ENCODE results near the gene LRP1B.

Gene LRP1B

DNA sequence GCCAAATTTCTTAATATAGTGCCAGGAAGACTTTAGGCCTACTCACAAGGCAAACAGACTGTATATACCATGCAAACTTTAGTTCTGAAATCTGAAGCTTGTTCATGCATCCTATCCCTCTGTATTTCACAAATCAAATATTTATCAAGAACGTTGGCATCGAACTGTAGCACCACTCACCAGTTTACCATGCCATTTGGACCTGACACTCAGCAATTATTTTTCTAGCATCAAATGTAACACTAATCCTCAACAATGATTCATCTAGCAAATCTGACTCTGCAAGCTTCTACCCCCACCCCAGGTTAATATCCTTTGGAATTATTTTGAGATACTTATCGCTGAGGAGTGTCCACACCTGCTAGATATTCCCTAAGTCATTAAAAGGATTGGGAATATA is 1506.6 kb downstream of the LRP1B start:
- H3K4me3 ChIP-seq (ENCODE audit: low read depth, low read length), result no peak overlapping the region
- no peak for TF ChIP-seq CTCF (IDR thresholded peaks at IDR 0.05; ENCODE audit: control insufficient read depth, extremely low read depth, insufficient read depth)
- DNase-seq (ENCODE audit: low read depth), result no peak

- DNase-seq (ENCODE audit: low read depth), result no peak
- H3K4me3 ChIP-seq (ENCODE audit: low read depth, low read length), result no peak overlapping the region
- TF ChIP-seq CTCF (IDR thresholded peaks at IDR 0.05; ENCODE audit: control insufficient read depth, extremely low read depth, insufficient read depth), result no peak
These were observed 1509.0 kb downstream of the LRP1B start for GRCh38 chr2:140621583-140622362.

- no peak for DNase-seq (ENCODE audit: low read depth)
- no peak overlapping the region for H3K4me3 ChIP-seq (ENCODE audit: low read depth, low read length)
- TF ChIP-seq CTCF (IDR thresholded peaks at IDR 0.05; ENCODE audit: control insufficient read depth, extremely low read depth, insufficient read depth), result no peak
These were observed 1526.0 kb downstream of the LRP1B start for GRCh38 chr2:140604788-140605187.

DNA sequence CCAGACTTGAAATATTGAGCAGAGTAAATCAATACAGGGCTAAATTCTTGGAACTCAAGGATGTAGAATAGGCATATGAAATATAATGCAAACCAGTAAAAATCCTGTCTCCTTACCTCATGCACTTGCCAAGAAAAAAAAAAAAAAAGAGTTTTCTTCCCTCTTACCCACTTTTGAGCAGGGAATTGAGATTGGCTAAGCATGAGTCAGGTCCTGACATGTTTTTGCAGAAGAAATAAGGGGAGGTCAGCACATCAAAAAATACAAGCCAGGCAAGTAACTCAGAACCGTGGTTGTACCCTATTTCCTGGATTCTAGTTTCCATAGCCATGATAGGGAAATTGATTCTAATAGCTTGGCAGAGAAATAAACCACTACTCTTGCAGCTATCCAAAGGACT is 1526.7 kb downstream of the LRP1B start:
- no peak overlapping the region for H3K4me3 ChIP-seq (ENCODE audit: low read depth, low read length)
- no peak for TF ChIP-seq CTCF (IDR thresholded peaks at IDR 0.05; ENCODE audit: control insufficient read depth, extremely low read depth, insufficient read depth)
- DNase-seq (ENCODE audit: low read depth), result no peak

GRCh38 chr2:140603416-140603815 is 1527.4 kb downstream of the LRP1B start:
- TF ChIP-seq CTCF (IDR thresholded peaks at IDR 0.05; ENCODE audit: control insufficient read depth, extremely low read depth, insufficient read depth), result no peak
- DNase-seq (ENCODE audit: low read depth), result no peak
- H3K4me3 ChIP-seq (ENCODE audit: low read depth, low read length), result no peak overlapping the region

DNA sequence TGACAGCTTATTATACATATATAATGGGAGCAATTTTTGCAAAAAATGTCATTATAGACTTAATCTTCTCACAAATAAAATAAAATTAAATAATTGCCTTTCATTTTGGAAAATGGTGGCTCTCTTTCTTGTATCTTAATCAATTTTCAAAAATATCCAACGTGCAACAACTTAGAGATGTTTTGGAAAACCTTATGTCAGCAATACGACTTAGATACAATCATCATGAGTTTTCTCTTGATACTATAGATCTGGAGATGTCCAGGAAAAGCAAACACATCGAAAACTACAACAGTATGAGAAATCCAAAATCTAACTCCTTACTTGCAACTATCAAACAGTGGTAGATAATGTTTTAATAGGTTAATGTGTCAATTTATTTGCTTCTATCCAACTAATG is 1529.0 kb downstream of the LRP1B start:
- no peak for DNase-seq (ENCODE audit: low read depth)
- no peak overlapping the region for H3K4me3 ChIP-seq (ENCODE audit: low read depth, low read length)
- TF ChIP-seq CTCF (IDR thresholded peaks at IDR 0.05; ENCODE audit: control insufficient read depth, extremely low read depth, insufficient read depth), result no peak

DNA sequence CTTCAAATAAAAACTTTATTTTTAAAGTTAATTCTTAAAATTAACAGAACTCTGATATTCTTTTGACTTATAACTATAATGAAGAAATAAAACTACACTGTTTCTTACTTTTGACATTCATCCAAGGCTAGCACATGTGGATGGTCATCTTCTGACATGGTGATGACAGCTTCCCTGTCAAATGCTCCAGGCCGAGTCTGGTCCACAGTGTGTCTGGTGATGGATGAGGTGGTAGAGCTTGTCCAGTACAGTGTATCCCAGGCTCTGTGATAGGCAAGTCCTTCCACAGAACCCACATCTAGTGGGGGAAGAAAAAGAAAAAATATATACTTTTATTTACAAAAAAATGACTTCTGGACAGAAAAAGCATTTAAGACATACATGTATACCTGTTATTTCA is 1529.5 kb downstream of the LRP1B start:
- TF ChIP-seq CTCF (IDR thresholded peaks at IDR 0.05; ENCODE audit: control insufficient read depth, extremely low read depth, insufficient read depth), result no peak

More for the DNA sequence above, 1529.5 kb downstream of the LRP1B start:
- no peak for DNase-seq (ENCODE audit: low read depth)
- H3K4me3 ChIP-seq (ENCODE audit: low read depth, low read length), result no peak overlapping the region

Data from LNCaP clone FGC (cell line).